K562 (cell line): ENCODE measurements around the gene AMDHD2. TPM values are rescaled to one million over a fixed set of nuclear protein-coding genes. Genes with fewer than 3 reads are reported as not detected.

Experiments
- ATAC-seq: fragments of 200-7000 bp; cut with Tn5 transposase; 3 replicates; pipeline ENCODE4 v1.9.1; 2020; ENCODE audit warnings: moderate library complexity
- BruUV-seq: library from RNA; stranded (reverse); fragments of 400-500 nt; replicated peaks from 2 replicates; lab custom pipeline; 2021; lab: Mats Ljungman, UMichigan
- CTCF ChIA-PET: fragments of 300-600 bp; formaldehyde crosslinking; extraction: SDS; loops from one replicate; lab custom pipeline; 2021; ENCODE audit warnings: low intra/inter-chr PET ratio; lab: Yijun Ruan, JAX
- POLR2A ChIA-PET: fragments of 300-600, 350-650 bp; sonication (Branson Sonifier 250); formaldehyde crosslinking; extraction: SDS; loops from one replicate; lab custom pipeline; 2021; ENCODE audit warnings: antibody characterized with exemption, inconsistent platforms; lab: Yijun Ruan, JAX
- DNase-seq, 4 experiments: peaks; one replicate each; pipeline versions ENCODE4 v3.0.0 to v3.0.0-alpha.2; 2011 to 2018; ENCODE audit warnings: low spot score in 3 of 4, mixed read lengths in 3 of 4; ENCODE audit errors: extremely low read depth in 1 of 4
- FAIRE-seq: peaks from 2 replicates; lab custom pipeline; 2011; peaks lifted over from hg19 to GRCh38; lab: Jason Lieb, UNC
- H2AFZ ChIP-seq: 2 replicates; pipeline ENCODE4 v1.6.0; 2011; ENCODE audit warnings: low read depth, low read length, control low read depth, inconsistent platforms
- H3K27ac ChIP-seq: fragments of 200-600 bp; 3 replicates; pipeline ENCODE4 v1.8.0; 2011; ENCODE audit warnings: low read depth, mild to moderate bottlenecking, control low read depth, inconsistent platforms, low read length, moderate library complexity, mixed read lengths; ENCODE audit errors: extremely low read depth
- H3K27me3 ChIP-seq, 2 experiments: fragments of 300-600 bp in 1 of 2; 2 replicates in 1 of 2; 3 replicates in 1 of 2; pipeline versions ENCODE4 v1.6.0 to v1.8.0; 2011; ENCODE audit warnings: inconsistent platforms in 2 of 2, low read length in 2 of 2, mild to moderate bottlenecking in 1 of 2, mixed read lengths in 1 of 2, moderate library complexity in 1 of 2; ENCODE audit not compliant: control insufficient read depth in 2 of 2, insufficient read depth in 2 of 2
- H3K36me3 ChIP-seq: fragments of 300-600 bp; 3 replicates; pipeline ENCODE4 v1.8.0; 2011; ENCODE audit warnings: mild to moderate bottlenecking, low read length, inconsistent platforms; ENCODE audit not compliant: control insufficient read depth, insufficient read depth
- H3K4me1 ChIP-seq, 2 experiments: fragments of 200-600 bp in 1 of 2; replicated peaks in 1 of 2; 2 replicates in 1 of 2; 3 replicates in 1 of 2; pipeline versions ENCODE4 v1.5.1 to v1.8.0; 2011; ENCODE audit warnings: inconsistent platforms in 2 of 2, low read length in 2 of 2, mild to moderate bottlenecking in 1 of 2, mixed read lengths in 1 of 2, moderate library complexity in 1 of 2; ENCODE audit not compliant: control insufficient read depth in 2 of 2, insufficient read depth in 2 of 2
- H3K4me2 ChIP-seq: 2 replicates; pipeline ENCODE4 v1.6.1; 2011; ENCODE audit warnings: low read length, control low read depth, inconsistent platforms, mixed read lengths; ENCODE audit not compliant: insufficient read depth
- H3K4me3 ChIP-seq: fragments of 200-600 bp; sonication (generic), shearing (Covaris generic); 2 replicates; pipeline ENCODE4 v1.5.1; 2016; ENCODE audit warnings: control low read depth, inconsistent platforms
- H3K79me2 ChIP-seq: fragments of 200-600 bp; 3 replicates; pipeline ENCODE4 v1.8.0; 2011; ENCODE audit warnings: low read length, inconsistent platforms; ENCODE audit not compliant: control insufficient read depth, insufficient read depth
- H3K9ac ChIP-seq, 2 experiments: 2 replicates each; pipeline versions ENCODE4 v1.6.0 to v1.6.1; 2011; ENCODE audit warnings: low read depth in 2 of 2, low read length in 2 of 2, control low read depth in 1 of 2, inconsistent platforms in 1 of 2, mild to moderate bottlenecking in 1 of 2, mixed read lengths in 1 of 2; ENCODE audit not compliant: insufficient read depth in 1 of 2
- H3K9me1 ChIP-seq: one replicate; pipeline ENCODE4 v1.6.0; 2011; ENCODE audit warnings: inconsistent platforms, mild to moderate bottlenecking, low read length, moderate library complexity; ENCODE audit not compliant: control insufficient read depth, insufficient read depth
- H3K9me3 ChIP-seq: replicated peaks from 2 replicates; pipeline ENCODE4 v1.5.1; 2011; ENCODE audit warnings: low read depth, low read length, inconsistent platforms; ENCODE audit not compliant: control insufficient read depth, insufficient read depth
- H4K20me1 ChIP-seq: replicated peaks from 2 replicates; pipeline ENCODE4 v1.6.1; 2011; ENCODE audit warnings: low read length, inconsistent platforms, mixed read lengths; ENCODE audit not compliant: control insufficient read depth, insufficient read depth
- CEBPB ChIP-seq: fragments of 450-650 bp; IDR thresholded peaks from 2 replicates; pipeline ENCODE4 v1.6.1; 2016; ENCODE audit warnings: missing genetic modification characterization, missing compliant biosample characterization
- DACH1 ChIP-seq: fragments of 450-650 bp; IDR thresholded peaks from 2 replicates; pipeline ENCODE4 v1.6.1; 2018; ENCODE audit not compliant: partially characterized antibody
- DPF2 ChIP-seq: fragments of 450-650 bp; IDR thresholded peaks from 2 replicates; pipeline ENCODE4 v1.6.1; 2016
- FOXA3 ChIP-seq, 2 experiments: fragments of 450-650 bp in 1 of 2; sonication (generic) in 1 of 2; formaldehyde crosslinking; IDR thresholded peaks in 1 of 2; conservative IDR thresholded peaks in 1 of 2; 2 replicates each; pipeline versions ENCODE4 v1.4.0 to v1.8.0; 2020 to 2022; ENCODE audit warnings: mild to moderate bottlenecking in 2 of 2, missing genetic modification reagents in 1 of 2
- FOXK2 ChIP-seq, 2 experiments: fragments of 450-650 bp; IDR thresholded peaks in 1 of 2; conservative IDR thresholded peaks in 1 of 2; 2 replicates each; pipeline ENCODE4 v1.6.1; 2016; ENCODE audit warnings: low read depth in 2 of 2, mild to moderate bottlenecking in 1 of 2
- JUN ChIP-seq, 2 experiments: sonication (generic) in 1 of 2; formaldehyde crosslinking in 1 of 2; IDR thresholded peaks; 2 replicates each; pipeline versions ENCODE4 v1.6.1 to v1.8.0; 2012 to 2022; ENCODE audit warnings: borderline replicate concordance in 2 of 2, mild to moderate bottlenecking in 2 of 2, improper control_type of control experiment in 1 of 2, low read depth in 1 of 2, low read length in 1 of 2, missing genetic modification reagents in 1 of 2
- KHSRP ChIP-seq: fragments of 450-650 bp; IDR thresholded peaks from 2 replicates; pipeline ENCODE4 v1.6.1; 2017
- L3MBTL2 ChIP-seq: fragments of 450-650 bp; IDR thresholded peaks from 2 replicates; pipeline ENCODE4 v1.6.1; 2016; ENCODE audit warnings: mild to moderate bottlenecking, moderate library complexity
- MCM5 ChIP-seq: fragments of 450-650 bp; IDR thresholded peaks from 2 replicates; pipeline ENCODE4 v1.6.1; 2016; ENCODE audit warnings: low read depth
- PHTF2 ChIP-seq: fragments of 250-450 bp; sonication (Bioruptor Pico); IDR thresholded peaks from 2 replicates; pipeline ENCODE4 v1.5.0; 2021; ENCODE audit warnings: mild to moderate bottlenecking
- TAF15 ChIP-seq: fragments of 200-400 bp; formaldehyde crosslinking; IDR thresholded peaks from 2 replicates; pipeline ENCODE4 v1.6.1; 2017; ENCODE audit warnings: mild to moderate bottlenecking, low read depth, low read length, moderate library complexity
- TEAD1 ChIP-seq, 2 experiments: fragments of 450-650 bp in 1 of 2; sonication (generic) in 1 of 2; formaldehyde crosslinking; IDR thresholded peaks; 2 replicates each; pipeline versions ENCODE4 v1.4.0 to v1.8.0; 2020 to 2022; ENCODE audit warnings: mild to moderate bottlenecking in 2 of 2, missing genetic modification reagents in 1 of 2
- TEAD4 ChIP-seq, 2 experiments: sonication (generic) in 1 of 2; formaldehyde crosslinking in 1 of 2; IDR thresholded peaks; 2 replicates each; pipeline versions ENCODE4 v1.6.1 to v1.8.0; 2012 to 2022; ENCODE audit warnings: borderline replicate concordance in 1 of 2, inconsistent platforms in 1 of 2, low read length in 1 of 2, mild to moderate bottlenecking in 1 of 2, missing genetic modification reagents in 1 of 2
- WHSC1 ChIP-seq: IDR thresholded peaks from one replicate; pipeline ENCODE4 v1.6.1; 2012; ENCODE audit warnings: low read length, control low read depth, inconsistent platforms
- WGBS: fragments of 100-300 bp; shearing (Covaris generic); methylation state at CpG from one replicate; pipeline ENCODE4 v1.1.6; 2016; ENCODE audit warnings: low coverage, mixed read lengths; ENCODE audit not compliant: insufficient coverage; ENCODE audit errors: missing lambda C conversion rate; 5-methylcytosine and 5-hydroxymethylcytosine counted together
- in situ Hi-C: fragments of 300-500 bp; cut with MboI; formaldehyde crosslinking; loops from 4 replicates; pipeline ENCODE4 v1.15.0; 2018; ENCODE audit warnings: inconsistent platforms, mixed read lengths
- intact Hi-C: fragments of 100-400 bp; cut with micrococcal nuclease; formaldehyde crosslinking; loops from 2 replicates; pipeline ENCODE4 v1.14.2; 2022
- polyA plus RNA-seq, 8 experiments: library from polyadenylated mRNA; depleted of rRNA in 4 of 8; stranded (reverse) in 5 of 8; unstranded in 3 of 8; fragments of >200 nt; fragmentation: Nextera tagmentation in 2 of 8; fragmentation: Illumina TruSeq in 1 of 8; extraction: Ambion mirVana in 2 of 8; extraction: Trizol in 1 of 8; gene quantifications; 2 replicates each; pipeline versions ENCODE4 v1.2.1 to v1.2.3, GENCODE V29; 2011 to 2014; ENCODE audit warnings: inconsistent platforms in 1 of 8, missing spikeins in 1 of 8
- total RNA-seq, 7 experiments: library from RNA; depleted of rRNA in 6 of 7; stranded (reverse); fragments of >200 nt in 6 of 7; fragmentation: Illumina TruSeq in 2 of 7; extraction: Trizol in 2 of 7; gene quantifications; 2 replicates each; pipeline versions ENCODE4 v1.2.1 to v1.2.3, GENCODE V29; 2011 to 2021; ENCODE audit warnings: low replicate concordance in 1 of 7
- TF ChIP-seq, protein P1 (sequence below): sonication (generic); formaldehyde crosslinking; IDR thresholded peaks from 2 replicates; pipeline ENCODE4 v1.8.1; 2023; ENCODE audit warnings: mild to moderate bottlenecking, missing genetic modification reagents
- TF ChIP-seq, protein P2 (sequence below): fragments of 450-650 bp; IDR thresholded peaks from 2 replicates; pipeline ENCODE4 v1.6.1; 2018; ENCODE audit warnings: mild to moderate bottlenecking, low read depth; ENCODE audit not compliant: partially characterized antibody

Gene AMDHD2
- total and polyA plus RNA-seq, 9 of the 15 experiments (the other 6 are each of a cell fraction or from before 2014, with no cell fraction given): 0.38 to 56.9 (median 18.3) TPM; not detected in 1

- ATAC-seq (no peak), DNase-seq (no peak), FAIRE-seq (no peak)
- Histone ChIP-seq H2AFZ (no peak overlapping the region), H3K9me3 (no peaks in the 10 kb centered on the region), H3K4me1 (peaks cover 17 to 51% of the 10 kb centered on the region in 2 experiments; a peak in 4 of 5 replicates), H4K20me1 (peaks cover 6% of the 10 kb centered on the region), H3K36me3 (peaks cover 51% of the 10 kb centered on the region; the same call in 2 of the 3 replicates), H3K9me1 (no peaks in the 10 kb centered on the region), H3K9ac (peak overlapping the region in 1 of 2 experiments; percentile 72; a peak in 1 of 4 replicates), H3K27ac (no peak overlapping the region), H3K27me3 (no peaks in the 10 kb centered on the region), H3K4me3 (no peak overlapping the region), H3K4me2 (no peak overlapping the region), H3K79me2 (peaks cover 24% of the 10 kb centered on the region)
- WGBS: 91% methylated on average over 5 of the region's 5 CpGs
- POLR2A ChIA-PET: interaction anchor here (0.6 to 2.3 kb wide), 2 partner anchors 10 to 52 kb away, joined by 3 to 7 read pairs; no protein-coding TSS in a partner anchor
- BruUV-seq: no TSS peak
- in situ Hi-C loops: no loop called here
- CTCF ChIA-PET: no interaction called here
- intact Hi-C loops: loop anchor here (5.0 kb wide), 1 partner anchor 298 kb away; the partner anchor contains the start of gene CASKIN1
- TF ChIP-seq DACH1: no peak
- TF ChIP-seq PHTF2 (CRISPR knock-in tag): no peak
- no peak for TF ChIP-seq WHSC1
- TF ChIP-seq FOXK2 (conservative IDR thresholded peaks at IDR 0.05 in 1 of 2, IDR thresholded peaks at IDR 0.05 in 1 of 2; ENCODE audit: low read depth in 2 of 2): no peak
- no peak for TF ChIP-seq MCM5
- TF ChIP-seq TAF15: no peak
- TF ChIP-seq TEAD4 (IDR thresholded peaks at IDR 0.05; ENCODE audit: low read length): no peak
- TF ChIP-seq TEAD4 (CRISPR knock-in tag; IDR thresholded peaks at IDR 0.05; ENCODE audit: borderline replicate concordance): no peak
- TF ChIP-seq KHSRP: no peak
- TF ChIP-seq FOXA3 (CRISPR knock-in tag; conservative IDR thresholded peaks at IDR 0.05 in 1 of 2, IDR thresholded peaks at IDR 0.05 in 1 of 2): no peak
- no peak for TF ChIP-seq TEAD1 (CRISPR knock-in tag; IDR thresholded peaks at IDR 0.05)
- no peak for TF ChIP-seq JUN (IDR thresholded peaks at IDR 0.05; ENCODE audit: borderline replicate concordance, low read depth, low read length)
- no peak for TF ChIP-seq JUN (CRISPR knock-in tag; IDR thresholded peaks at IDR 0.05; ENCODE audit: borderline replicate concordance)
- TF ChIP-seq, protein P1, sequence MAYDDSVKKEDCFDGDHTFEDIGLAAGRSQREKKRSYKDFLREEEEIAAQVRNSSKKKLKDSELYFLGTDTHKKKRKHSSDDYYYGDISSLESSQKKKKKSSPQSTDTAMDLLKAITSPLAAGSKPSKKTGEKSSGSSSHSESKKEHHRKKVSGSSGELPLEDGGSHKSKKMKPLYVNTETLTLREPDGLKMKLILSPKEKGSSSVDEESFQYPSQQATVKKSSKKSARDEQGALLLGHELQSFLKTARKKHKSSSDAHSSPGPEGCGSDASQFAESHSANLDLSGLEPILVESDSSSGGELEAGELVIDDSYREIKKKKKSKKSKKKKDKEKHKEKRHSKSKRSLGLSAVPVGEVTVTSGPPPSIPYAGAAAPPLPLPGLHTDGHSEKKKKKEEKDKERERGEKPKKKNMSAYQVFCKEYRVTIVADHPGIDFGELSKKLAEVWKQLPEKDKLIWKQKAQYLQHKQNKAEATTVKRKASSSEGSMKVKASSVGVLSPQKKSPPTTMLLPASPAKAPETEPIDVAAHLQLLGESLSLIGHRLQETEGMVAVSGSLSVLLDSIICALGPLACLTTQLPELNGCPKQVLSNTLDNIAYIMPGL (CRISPR knock-in tag): no peak
- TF ChIP-seq, protein P2, sequence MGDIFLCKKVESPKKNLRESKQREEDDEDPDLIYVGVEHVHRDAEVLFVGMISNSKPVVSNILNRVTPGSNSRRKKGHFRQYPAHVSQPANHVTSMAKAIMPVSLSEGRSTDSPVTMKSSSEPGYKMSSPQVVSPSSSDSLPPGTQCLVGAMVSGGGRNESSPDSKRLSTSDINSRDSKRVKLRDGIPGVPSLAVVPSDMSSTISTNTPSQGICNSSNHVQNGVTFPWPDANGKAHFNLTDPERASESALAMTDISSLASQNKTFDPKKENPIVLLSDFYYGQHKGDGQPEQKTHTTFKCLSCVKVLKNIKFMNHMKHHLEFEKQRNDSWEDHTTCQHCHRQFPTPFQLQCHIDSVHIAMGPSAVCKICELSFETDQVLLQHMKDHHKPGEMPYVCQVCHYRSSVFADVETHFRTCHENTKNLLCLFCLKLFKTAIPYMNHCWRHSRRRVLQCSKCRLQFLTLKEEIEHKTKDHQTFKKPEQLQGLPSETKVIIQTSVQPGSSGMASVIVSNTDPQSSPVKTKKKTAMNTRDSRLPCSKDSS: no peak
- TF ChIP-seq CEBPB (tag): no peak
- TF ChIP-seq L3MBTL2: no peak
- no peak for TF ChIP-seq DPF2
These were observed 25.1 kb upstream of the AMDHD2 start for GRCh38 chr16:2495041-2495440.
